GM23338 (cell line): Measurements from ENCODE around the gene CNMD. TPM values are rescaled to one million over a fixed set of nuclear protein-coding genes. Genes with fewer than 3 reads are reported as not detected.

Source experiments
- ATAC-seq: fragments of 200-7000 bp; cut with Tn5 transposase; 3 replicates; pipeline ENCODE4 v1.9.1; 2020
- DNase-seq: peaks from one replicate; pipeline ENCODE4 v3.0.0-alpha.2; 2015; ENCODE audit warnings: low spot score
- H2AFZ ChIP-seq: fragments of 200-600 bp; sonication (generic); 2 replicates; pipeline ENCODE4 v1.8.0; 2016; ENCODE audit warnings: antibody characterized with exemption, mild to moderate bottlenecking, moderate library complexity
- H3F3A ChIP-seq: fragments of 200-600 bp; sonication (generic); replicated peaks from 2 replicates; pipeline ENCODE4 v1.8.0; 2017; ENCODE audit warnings: antibody characterized with exemption, mixed run types, low read depth
- H3K27ac ChIP-seq: fragments of 200-600 bp; sonication (generic); 2 replicates; pipeline ENCODE4 v1.6.1; 2016; ENCODE audit warnings: low read depth
- H3K27me3 ChIP-seq: fragments of 200-600 bp; sonication (generic); 2 replicates; pipeline ENCODE4 v1.8.0; 2016; ENCODE audit warnings: mild to moderate bottlenecking, mixed run types, moderate library complexity; ENCODE audit not compliant: insufficient read depth
- H3K36me3 ChIP-seq: fragments of 200-600 bp; sonication (generic); 2 replicates; pipeline ENCODE4 v1.8.0; 2016; ENCODE audit warnings: mild to moderate bottlenecking; ENCODE audit not compliant: insufficient read depth
- H3K4me1 ChIP-seq: fragments of 200-600 bp; sonication (generic); 2 replicates; pipeline ENCODE4 v1.8.0; 2016; ENCODE audit warnings: mild to moderate bottlenecking, moderate library complexity; ENCODE audit not compliant: insufficient read depth
- H3K4me2 ChIP-seq: fragments of 200-600 bp; sonication (generic); 2 replicates; pipeline ENCODE4 v1.7.1; 2017; ENCODE audit warnings: mixed run types
- H3K4me3 ChIP-seq: fragments of 200-600 bp; sonication (generic); 2 replicates; pipeline ENCODE4 v1.6.1; 2016; ENCODE audit warnings: mixed run types
- H3K79me2 ChIP-seq: fragments of 200-600 bp; sonication (generic); replicated peaks from 2 replicates; pipeline ENCODE4 v1.8.0; 2017; ENCODE audit warnings: mild to moderate bottlenecking; ENCODE audit not compliant: insufficient read depth
- H3K9me2 ChIP-seq: fragments of 200-600 bp; sonication (generic); 2 replicates; pipeline ENCODE4 v1.8.0; 2017; ENCODE audit not compliant: insufficient read depth
- H4K20me1 ChIP-seq: fragments of 200-600 bp; sonication (generic); replicated peaks from 2 replicates; pipeline ENCODE4 v1.8.0; 2017; ENCODE audit warnings: mild to moderate bottlenecking; ENCODE audit not compliant: insufficient read depth
- H3K27ac Mint-ChIP-seq: 2 replicates; pipeline ENCODE4 v1.8.0; 2020; ENCODE audit warnings: inconsistent platforms, mild to moderate bottlenecking, moderate library complexity, mixed read lengths
- H3K27me3 Mint-ChIP-seq: 3 replicates; pipeline ENCODE4 v1.8.0; 2022; ENCODE audit warnings: low read depth, mild to moderate bottlenecking, moderate library complexity, mixed read lengths, inconsistent platforms; ENCODE audit not compliant: insufficient read depth, poor library complexity
- H3K36me3 Mint-ChIP-seq: 3 replicates; pipeline ENCODE4 v1.8.0; 2021; ENCODE audit warnings: low read depth, mild to moderate bottlenecking, inconsistent platforms, moderate library complexity, mixed read lengths
- H3K4me1 Mint-ChIP-seq: 3 replicates; pipeline ENCODE4 v1.8.0; 2020; ENCODE audit warnings: mild to moderate bottlenecking, inconsistent platforms, mixed read lengths
- H3K4me3 Mint-ChIP-seq: 3 replicates; pipeline ENCODE4 v1.8.0; 2021; ENCODE audit warnings: moderate library complexity, mild to moderate bottlenecking, inconsistent platforms, mixed read lengths
- H3K9me3 Mint-ChIP-seq: 3 replicates; pipeline ENCODE4 v1.8.0; 2020; ENCODE audit warnings: moderate library complexity, mild to moderate bottlenecking, inconsistent platforms, mixed read lengths
- CREB1 ChIP-seq: fragments of 250-450 bp; sonication (Bioruptor Pico); IDR thresholded peaks from 2 replicates; pipeline ENCODE4 v1.5.0; 2020; ENCODE audit warnings: low read depth, mild to moderate bottlenecking, moderate library complexity
- ETS1 ChIP-seq: IDR thresholded peaks from 2 replicates; pipeline ENCODE4 v1.6.1; 2016; ENCODE audit warnings: antibody characterized with exemption
- JUNB ChIP-seq: IDR thresholded peaks from one replicate; pipeline ENCODE4 v1.6.1; 2016; ENCODE audit warnings: antibody characterized with exemption; ENCODE audit not compliant: unreplicated experiment
- REST ChIP-seq: IDR thresholded peaks from one replicate; pipeline ENCODE4 v1.6.1; 2018; ENCODE audit warnings: antibody characterized with exemption; ENCODE audit not compliant: unreplicated experiment
- ZNF462 ChIP-seq: fragments of 250-450 bp; sonication (Bioruptor Pico); IDR thresholded peaks from 2 replicates; pipeline ENCODE4 v1.5.0; 2020; ENCODE audit warnings: mild to moderate bottlenecking, moderate library complexity
- polyA plus RNA-seq: library from polyadenylated mRNA; unstranded; fragments of >200 nt; fragmentation: Nextera tagmentation; extraction: Ambion mirVana; gene quantifications from 2 replicates; pipeline ENCODE4 v1.2.1, GENCODE V29; 2016
- total RNA-seq: library from RNA; depleted of rRNA; stranded (reverse); fragments of >200 nt; shearing (Covaris generic); gene quantifications from 2 replicates; pipeline ENCODE4 v1.2.3, GENCODE V29; 2014

CNMD gene
- total and polyA plus RNA-seq, 2 experiments from 2014 or later: 141 to 207 TPM

- TF ChIP-seq ZNF462 (CRISPR knock-in tag): no peak
- no peak for TF ChIP-seq CREB1 (CRISPR knock-in tag)
- no peak for TF ChIP-seq ETS1
Measured at GRCh38 chr13:52782471-52783448, 43.1 kb upstream of the CNMD start (continued).

GRCh38 chr13:52780611-52781010, 41.0 kb upstream of the CNMD start:
- Mint-ChIP-seq H3K4me1 (no peaks in the 10 kb centered on the region), H3K36me3 (no peaks in the 10 kb centered on the region), H3K27me3 (no peaks in the 10 kb centered on the region), H3K27ac (no peak overlapping the region), H3K9me3 (no peaks in the 10 kb centered on the region), H3K4me3 (no peak overlapping the region)
- Histone ChIP-seq H3K27ac (no peak overlapping the region), H3F3A (no peaks in the 10 kb centered on the region), H4K20me1 (no peaks in the 10 kb centered on the region), H3K27me3 (no peaks in the 10 kb centered on the region), H3K9me2 (peaks cover 5% of the 10 kb centered on the region; the same call in 1 of the 2 replicates), H3K4me2 (no peak overlapping the region), H2AFZ (no peak overlapping the region), H3K36me3 (no peaks in the 10 kb centered on the region), H3K4me3 (no peak overlapping the region), H3K4me1 (no peaks in the 10 kb centered on the region), H3K79me2 (no peaks in the 10 kb centered on the region)
- ATAC-seq (no peak), DNase-seq (no peak)
- no peak for TF ChIP-seq JUNB
- no peak for TF ChIP-seq CREB1 (CRISPR knock-in tag)
- TF ChIP-seq REST: no peak
